Measurements from ENCODE around the gene CUEDC1. TPM values are rescaled to one million over a fixed set of nuclear protein-coding genes. Genes with fewer than 3 reads are reported as not detected.

Gene CUEDC1
- total and polyA plus RNA-seq, 9 of the 15 experiments (the other 6 are each of a cell fraction or from before 2014, with no cell fraction given), result 0.20 to 4.1 (median 1.6) TPM; not detected in 1

- no peak for TF ChIP-seq RBM22 (IDR thresholded peaks at IDR 0.05; ENCODE audit: low read depth, low read length, poor library complexity, severe bottlenecking)
- peak; percentile 84 for TF ChIP-seq ELF2 (CRISPR knock-in tag; IDR thresholded peaks at IDR 0.05)
- peak; percentile 89 for TF ChIP-seq RBFOX2 (IDR thresholded peaks at IDR 0.05; ENCODE audit: low read depth, low read length)
- TF ChIP-seq, protein P1, sequence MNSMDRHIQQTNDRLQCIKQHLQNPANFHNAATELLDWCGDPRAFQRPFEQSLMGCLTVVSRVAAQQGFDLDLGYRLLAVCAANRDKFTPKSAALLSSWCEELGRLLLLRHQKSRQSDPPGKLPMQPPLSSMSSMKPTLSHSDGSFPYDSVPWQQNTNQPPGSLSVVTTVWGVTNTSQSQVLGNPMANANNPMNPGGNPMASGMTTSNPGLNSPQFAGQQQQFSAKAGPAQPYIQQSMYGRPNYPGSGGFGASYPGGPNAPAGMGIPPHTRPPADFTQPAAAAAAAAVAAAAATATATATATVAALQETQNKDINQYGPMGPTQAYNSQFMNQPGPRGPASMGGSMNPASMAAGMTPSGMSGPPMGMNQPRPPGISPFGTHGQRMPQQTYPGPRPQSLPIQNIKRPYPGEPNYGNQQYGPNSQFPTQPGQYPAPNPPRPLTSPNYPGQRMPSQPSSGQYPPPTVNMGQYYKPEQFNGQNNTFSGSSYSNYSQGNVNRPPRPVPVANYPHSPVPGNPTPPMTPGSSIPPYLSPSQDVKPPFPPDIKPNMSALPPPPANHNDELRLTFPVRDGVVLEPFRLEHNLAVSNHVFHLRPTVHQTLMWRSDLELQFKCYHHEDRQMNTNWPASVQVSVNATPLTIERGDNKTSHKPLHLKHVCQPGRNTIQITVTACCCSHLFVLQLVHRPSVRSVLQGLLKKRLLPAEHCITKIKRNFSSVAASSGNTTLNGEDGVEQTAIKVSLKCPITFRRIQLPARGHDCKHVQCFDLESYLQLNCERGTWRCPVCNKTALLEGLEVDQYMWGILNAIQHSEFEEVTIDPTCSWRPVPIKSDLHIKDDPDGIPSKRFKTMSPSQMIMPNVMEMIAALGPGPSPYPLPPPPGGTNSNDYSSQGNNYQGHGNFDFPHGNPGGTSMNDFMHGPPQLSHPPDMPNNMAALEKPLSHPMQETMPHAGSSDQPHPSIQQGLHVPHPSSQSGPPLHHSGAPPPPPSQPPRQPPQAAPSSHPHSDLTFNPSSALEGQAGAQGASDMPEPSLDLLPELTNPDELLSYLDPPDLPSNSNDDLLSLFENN (IDR thresholded peaks at IDR 0.05; ENCODE audit: low read depth in 2 of 2, low read length in 2 of 2), result peak; percentile 40 to 99; a peak in 2 of 4 replicates
- TF ChIP-seq PHF21A (IDR thresholded peaks at IDR 0.05; ENCODE audit: borderline replicate concordance, low read depth), result peak; percentile 85; the same call in 1 of the 2 replicates
- TF ChIP-seq COPS2 (conservative IDR thresholded peaks at IDR 0.05), result no peak
- TF ChIP-seq, protein P2, sequence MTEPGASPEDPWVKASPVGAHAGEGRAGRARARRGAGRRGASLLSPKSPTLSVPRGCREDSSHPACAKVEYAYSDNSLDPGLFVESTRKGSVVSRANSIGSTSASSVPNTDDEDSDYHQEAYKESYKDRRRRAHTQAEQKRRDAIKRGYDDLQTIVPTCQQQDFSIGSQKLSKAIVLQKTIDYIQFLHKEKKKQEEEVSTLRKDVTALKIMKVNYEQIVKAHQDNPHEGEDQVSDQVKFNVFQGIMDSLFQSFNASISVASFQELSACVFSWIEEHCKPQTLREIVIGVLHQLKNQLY (CRISPR knock-in tag; conservative IDR thresholded peaks at IDR 0.05), result no peak
- TF ChIP-seq ZC3H8 (IDR thresholded peaks at IDR 0.05), result no peak
- TF ChIP-seq XRCC4 (IDR thresholded peaks at IDR 0.05; ENCODE audit: extremely low read depth, insufficient read depth, insufficient read length), result no peak
- no peak for TF ChIP-seq ZNF121 (CRISPR knock-in tag; conservative IDR thresholded peaks at IDR 0.05)
- TF ChIP-seq XRCC5 (IDR thresholded peaks at IDR 0.05; ENCODE audit: low read depth, low read length), result peak; percentile 100
- TF ChIP-seq HCFC1 (IDR thresholded peaks at IDR 0.05; ENCODE audit: low read depth, low read length), result peak; percentile 93
- TF ChIP-seq POLR2A (conservative IDR thresholded peaks at IDR 0.05), result peak; percentile 95
- no peak for TF ChIP-seq TCFL5 (CRISPR knock-in tag; conservative IDR thresholded peaks at IDR 0.05)
- TF ChIP-seq, protein P3, sequence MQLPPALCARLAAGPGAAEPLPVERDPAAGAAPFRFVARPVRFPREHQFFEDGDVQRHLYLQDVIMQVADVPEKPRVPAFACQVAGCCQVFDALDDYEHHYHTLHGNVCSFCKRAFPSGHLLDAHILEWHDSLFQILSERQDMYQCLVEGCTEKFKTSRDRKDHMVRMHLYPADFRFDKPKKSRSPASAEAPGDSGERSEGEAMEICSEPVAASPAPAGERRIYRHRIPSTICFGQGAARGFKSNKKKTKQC (CRISPR knock-in tag; IDR thresholded peaks at IDR 0.05), result 0 out of 2 replicates have a peak, but pooled peaks have one; percentile 3
- no peak; the same call in 1 of the 2 replicates for TF ChIP-seq FOXJ2 (tag; IDR thresholded peaks at IDR 0.05)
- 0 out of 2 replicates have a peak, but pooled peaks have one; percentile 38 for TF ChIP-seq NR4A1 (CRISPR knock-in tag; IDR thresholded peaks at IDR 0.05)
- TF ChIP-seq NR4A1 (tag; IDR thresholded peaks at IDR 0.05), result no peak
- TF ChIP-seq PRDM10 (IDR thresholded peaks at IDR 0.05; ENCODE audit: partially characterized antibody), result peak; percentile 58
- TF ChIP-seq STAG1 (CRISPR knock-in tag; IDR thresholded peaks at IDR 0.05; ENCODE audit: borderline replicate concordance), result no peak
Observed at GRCh38 chr17:57849874-57850754, 105.1 kb downstream of the CUEDC1 start, which contains the start of gene MRPS23 (continued).
